Measurements from ENCODE around the gene MB21D2.

MB21D2 gene

DNA sequence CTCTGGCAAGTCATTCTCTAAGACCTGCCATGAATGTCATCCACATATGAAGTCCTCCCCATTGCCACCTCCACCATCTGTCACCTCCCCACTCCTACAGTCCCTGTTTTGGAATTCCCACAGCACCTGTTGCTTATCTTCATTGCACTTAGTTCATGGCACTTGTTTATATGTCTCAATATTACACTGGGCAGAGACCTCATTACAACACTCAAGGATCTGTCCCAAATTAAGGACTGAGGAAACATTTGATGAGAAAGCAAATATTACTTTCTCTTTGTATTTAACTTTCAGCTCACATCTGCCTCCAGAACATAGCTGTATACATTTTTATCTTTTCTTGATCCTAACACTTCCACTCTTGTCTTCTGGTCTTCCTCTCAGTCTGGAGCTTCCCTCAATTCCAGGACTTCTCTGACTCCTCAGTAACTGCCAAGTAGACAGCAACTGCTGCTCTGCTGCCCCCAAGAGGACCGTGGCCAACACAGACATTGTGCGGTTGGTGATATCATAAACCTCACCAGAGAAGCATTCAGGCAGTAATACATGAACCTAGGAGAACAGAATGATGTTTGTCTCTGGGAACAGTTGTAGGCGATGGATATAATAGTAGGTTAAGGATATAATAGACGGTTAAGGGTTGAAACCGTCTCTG is 145.3 kb downstream of the MB21D2 start:
- in situ Hi-C loops (cut with MboI; ENCODE audit: low pct_unique_long_range_greater_than_20kb, low sequenced_read_pairs, unreplicated experiment): no loop called here
- TF ChIP-seq, protein P1, sequence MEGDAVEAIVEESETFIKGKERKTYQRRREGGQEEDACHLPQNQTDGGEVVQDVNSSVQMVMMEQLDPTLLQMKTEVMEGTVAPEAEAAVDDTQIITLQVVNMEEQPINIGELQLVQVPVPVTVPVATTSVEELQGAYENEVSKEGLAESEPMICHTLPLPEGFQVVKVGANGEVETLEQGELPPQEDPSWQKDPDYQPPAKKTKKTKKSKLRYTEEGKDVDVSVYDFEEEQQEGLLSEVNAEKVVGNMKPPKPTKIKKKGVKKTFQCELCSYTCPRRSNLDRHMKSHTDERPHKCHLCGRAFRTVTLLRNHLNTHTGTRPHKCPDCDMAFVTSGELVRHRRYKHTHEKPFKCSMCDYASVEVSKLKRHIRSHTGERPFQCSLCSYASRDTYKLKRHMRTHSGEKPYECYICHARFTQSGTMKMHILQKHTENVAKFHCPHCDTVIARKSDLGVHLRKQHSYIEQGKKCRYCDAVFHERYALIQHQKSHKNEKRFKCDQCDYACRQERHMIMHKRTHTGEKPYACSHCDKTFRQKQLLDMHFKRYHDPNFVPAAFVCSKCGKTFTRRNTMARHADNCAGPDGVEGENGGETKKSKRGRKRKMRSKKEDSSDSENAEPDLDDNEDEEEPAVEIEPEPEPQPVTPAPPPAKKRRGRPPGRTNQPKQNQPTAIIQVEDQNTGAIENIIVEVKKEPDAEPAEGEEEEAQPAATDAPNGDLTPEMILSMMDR (IDR thresholded peaks at IDR 0.05; ENCODE audit: extremely low read depth, insufficient read depth, missing control alignments): peak; percentile 44
- no peak for DNase-seq (ENCODE audit: low spot score)

DNA sequence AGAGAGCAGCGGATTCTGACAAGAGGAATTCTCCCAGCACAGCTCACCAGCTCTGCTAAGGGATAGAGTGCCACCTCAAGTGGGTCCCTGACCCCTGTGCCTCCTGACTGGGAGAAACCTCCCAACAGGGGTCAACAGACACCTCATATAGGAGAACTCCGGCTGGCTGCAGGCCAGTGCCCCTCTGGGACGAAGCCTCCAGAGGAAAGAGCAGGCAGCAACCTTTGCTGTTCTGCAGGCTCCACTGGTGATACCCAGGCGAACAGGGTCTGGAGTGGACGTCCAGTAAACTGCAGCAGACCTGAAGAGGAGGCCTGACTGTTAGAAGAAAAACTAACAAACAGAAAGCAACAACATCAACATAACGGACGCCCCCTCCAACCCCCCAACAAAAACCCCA is 159.0 kb downstream of the MB21D2 start:
- in situ Hi-C loops (cut with MboI; ENCODE audit: low pct_unique_long_range_greater_than_20kb, low sequenced_read_pairs, unreplicated experiment): no loop called here
- TF ChIP-seq, protein P1 (IDR thresholded peaks at IDR 0.05; ENCODE audit: extremely low read depth, insufficient read depth, missing control alignments): no peak
- no peak for DNase-seq (ENCODE audit: low spot score)

DNA sequence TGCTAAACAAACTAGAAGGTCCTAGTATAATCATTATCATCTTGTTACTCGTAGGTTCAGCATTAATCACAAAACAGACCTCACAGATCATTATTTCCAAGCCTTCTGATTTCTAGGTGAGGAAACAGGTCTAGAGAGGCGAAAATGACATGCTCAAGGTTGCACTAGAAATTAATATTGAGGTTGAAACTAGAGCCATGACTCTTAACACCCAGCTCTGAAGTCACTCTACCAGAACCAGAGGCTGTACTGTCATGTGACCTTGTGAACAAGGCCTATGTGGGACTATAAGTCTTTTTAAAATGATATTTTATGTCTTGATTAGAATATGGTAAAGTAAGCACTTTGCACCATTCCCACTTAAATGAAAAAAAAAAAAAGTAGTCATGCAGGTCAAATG is 166.5 kb downstream of the MB21D2 start:
- no peak for DNase-seq (ENCODE audit: low spot score)
- in situ Hi-C loops (cut with MboI; ENCODE audit: low pct_unique_long_range_greater_than_20kb, low sequenced_read_pairs, unreplicated experiment): no loop called here
- TF ChIP-seq, protein P1 (IDR thresholded peaks at IDR 0.05; ENCODE audit: extremely low read depth, insufficient read depth, missing control alignments): no peak

GRCh38 chr3:192750201-192750600 is 167.5 kb downstream of the MB21D2 start:
- in situ Hi-C loops (cut with MboI; ENCODE audit: low pct_unique_long_range_greater_than_20kb, low sequenced_read_pairs, unreplicated experiment): no loop called here
- DNase-seq (ENCODE audit: low spot score): no peak
- TF ChIP-seq, protein P1 (IDR thresholded peaks at IDR 0.05; ENCODE audit: extremely low read depth, insufficient read depth, missing control alignments): no peak

DNA sequence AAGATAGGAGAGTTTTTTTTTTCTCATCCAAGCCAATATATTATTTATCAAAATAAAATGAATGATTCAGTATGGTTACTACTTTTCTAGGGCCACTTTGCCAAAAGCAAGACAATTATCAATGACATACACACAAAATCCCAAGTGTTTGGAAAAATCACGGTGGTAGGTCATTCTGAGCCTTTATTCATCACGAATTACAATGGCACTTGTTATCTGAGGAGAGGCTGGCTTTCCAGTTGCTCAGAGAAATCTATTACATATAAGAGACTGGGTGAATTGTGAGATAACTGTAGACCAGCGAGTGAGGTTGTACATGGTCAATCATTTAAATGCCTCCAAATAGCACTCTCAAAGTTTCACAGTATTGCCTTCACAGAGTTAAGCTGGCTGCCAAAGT is 169.9 kb downstream of the MB21D2 start:
- no peak for DNase-seq (ENCODE audit: low spot score)
- in situ Hi-C loops (cut with MboI; ENCODE audit: low pct_unique_long_range_greater_than_20kb, low sequenced_read_pairs, unreplicated experiment): no loop called here
- TF ChIP-seq, protein P1 (IDR thresholded peaks at IDR 0.05; ENCODE audit: extremely low read depth, insufficient read depth, missing control alignments): no peak

GRCh38 chr3:192747145-192747544 is 170.5 kb downstream of the MB21D2 start:
- in situ Hi-C loops (cut with MboI; ENCODE audit: low pct_unique_long_range_greater_than_20kb, low sequenced_read_pairs, unreplicated experiment): no loop called here
- TF ChIP-seq, protein P1 (IDR thresholded peaks at IDR 0.05; ENCODE audit: extremely low read depth, insufficient read depth, missing control alignments): no peak
- no peak for DNase-seq (ENCODE audit: low spot score)
